ENCODE results near the gene NEURL3.
A peak's percentile ranks its signal among the peaks of the same experiment; 100 is the strongest.
"Not testable (repeated sequence)": the region's sequence is repeated elsewhere in the genome, so short reads cannot be mapped to it uniquely, and the experiment has no call there.

NEURL3 gene

GRCh38 chr2:96505231-96505889 lies at the start of gene NEURL3:
Gene NEURL3, minus strand, starts transcription at chr2:96505357. Its CDS starts 71 bp downstream, at chr2:96505286.
- DNase-seq = no peak

GRCh38 chr2:96554293-96555145 lies 49.4 kb upstream of the NEURL3 start:
- peak; percentile 76 to 77 for DNase-seq

- not testable (repeated sequence) for DNase-seq
These were observed 48.8 kb upstream of the NEURL3 start for GRCh38 chr2:96553957-96554292.

GRCh38 chr2:96553176-96553956 lies 48.2 kb upstream of the NEURL3 start:
- peak in 1 of 2 donors; percentile 24 for DNase-seq

GRCh38 chr2:96552315-96553175 lies 47.4 kb upstream of the NEURL3 start:
- peak in 1 of 2 donors; percentile 20 for DNase-seq

- DNase-seq = no peak
These were observed 46.6 kb upstream of the NEURL3 start for GRCh38 chr2:96551605-96552314.

- no peak for DNase-seq
These were observed 45.8 kb upstream of the NEURL3 start for GRCh38 chr2:96550787-96551604.

- DNase-seq = no peak
These were observed 45.0 kb upstream of the NEURL3 start for GRCh38 chr2:96549967-96550786.

GRCh38 chr2:96549466-96549785 lies 44.3 kb upstream of the NEURL3 start:
- no peak for DNase-seq

GRCh38 chr2:96548558-96549465 lies 43.7 kb upstream of the NEURL3 start:
- DNase-seq = no peak

- DNase-seq = no peak
These were observed 42.6 kb upstream of the NEURL3 start for GRCh38 chr2:96547731-96548171.

- no peak for DNase-seq
These were observed 42.1 kb upstream of the NEURL3 start for GRCh38 chr2:96547203-96547641.

GRCh38 chr2:96546797-96547196 lies 41.6 kb upstream of the NEURL3 start:
- no peak for DNase-seq

GRCh38 chr2:96546321-96546720 lies 41.2 kb upstream of the NEURL3 start:
- DNase-seq = no peak

GRCh38 chr2:96542357-96542977 lies 37.3 kb upstream of the NEURL3 start:
- no peak for DNase-seq

- no peak for DNase-seq
These were observed 36.4 kb upstream of the NEURL3 start for GRCh38 chr2:96541398-96542152.

GRCh38 chr2:96540136-96540535 lies 35.0 kb upstream of the NEURL3 start:
- DNase-seq = no peak
